D341Med (cell line): Measurements from ENCODE around the gene WFIKKN2.
"Not testable (repeated sequence)": the region's sequence is repeated elsewhere in the genome, so short reads cannot be mapped to it uniquely, and the experiment has no call there.

ENCODE experiments used
- DNase-seq: peaks from one replicate; pipeline ENCODE4 v3.0.0; 2012; ENCODE audit warnings: low spot score

The WFIKKN2 gene

GRCh38 chr17:50877042-50877441 lies 41.7 kb downstream of the WFIKKN2 start:
- not testable (repeated sequence) for DNase-seq

- no peak for DNase-seq
Measured at GRCh38 chr17:50877838-50878237, 42.5 kb downstream of the WFIKKN2 start.

DNA sequence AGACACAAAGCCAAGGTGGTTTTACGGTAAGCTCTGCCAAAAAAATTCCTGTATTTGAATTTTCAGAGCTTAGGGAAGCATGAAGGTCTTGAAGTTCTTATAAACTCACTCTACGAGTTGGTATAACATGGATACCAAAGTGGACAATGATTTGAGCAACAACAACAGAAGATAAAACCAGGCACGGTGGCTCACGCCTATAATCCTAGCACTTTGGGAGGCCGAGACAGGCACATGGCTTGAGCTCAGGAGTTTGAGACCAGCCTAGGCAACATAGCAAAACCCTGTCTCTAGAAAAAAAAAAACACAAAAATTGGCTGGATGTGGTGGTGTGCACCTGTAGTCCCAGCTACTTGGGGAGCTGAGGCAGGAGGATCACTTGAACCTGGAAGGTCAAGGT lies 43.7 kb downstream of the WFIKKN2 start:
- DNase-seq, result no peak

GRCh38 chr17:50881182-50881581 lies 45.8 kb downstream of the WFIKKN2 start:
- no peak for DNase-seq

DNA sequence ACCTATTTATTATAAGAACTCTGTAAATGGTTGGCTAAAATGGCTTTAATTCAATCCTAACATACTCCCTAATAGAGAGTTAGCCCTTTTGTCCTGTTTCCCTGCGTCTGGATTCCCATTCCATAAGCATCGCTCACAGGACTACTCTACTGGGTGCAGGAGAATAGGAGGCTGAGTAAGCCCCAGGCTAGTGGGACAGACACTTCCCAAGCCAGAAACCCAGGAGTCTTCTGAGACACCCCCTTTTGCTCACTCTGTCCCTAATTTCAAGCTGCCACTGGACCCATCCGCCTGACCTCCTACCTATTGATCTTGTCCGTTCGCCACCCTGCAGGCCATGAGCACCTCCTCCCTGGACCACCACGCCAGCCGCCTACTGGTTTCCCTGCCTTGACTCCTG lies 47.5 kb downstream of the WFIKKN2 start:
- DNase-seq, result no peak

DNA sequence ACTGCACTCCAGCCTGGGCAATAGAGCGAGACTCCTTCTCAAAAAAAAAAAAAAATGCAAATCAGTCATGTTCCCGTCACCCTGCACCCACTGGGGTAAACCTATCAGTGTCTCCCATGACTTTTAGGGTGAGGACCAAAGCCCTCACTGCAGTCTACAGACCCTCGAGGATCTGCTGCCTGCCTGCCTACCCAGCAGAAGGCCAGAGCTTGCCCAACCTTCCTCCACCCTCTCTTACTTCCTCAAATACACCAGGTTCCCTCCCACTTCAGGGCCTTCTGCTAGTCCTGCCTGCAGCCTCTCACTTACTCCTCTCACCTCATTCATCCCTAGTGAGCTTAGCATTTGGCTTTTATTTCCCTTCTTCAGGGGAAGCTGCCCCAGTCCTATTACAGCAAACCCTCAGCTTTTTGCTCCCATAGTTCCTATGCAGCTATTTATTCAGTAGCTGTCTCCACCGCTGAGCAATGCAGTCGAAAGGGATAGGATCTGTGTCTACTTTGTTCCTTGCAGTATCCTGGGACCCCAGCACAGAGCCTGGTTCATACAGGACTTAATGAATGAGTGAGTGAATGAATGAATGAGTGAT lies 48.6 kb downstream of the WFIKKN2 start:
- DNase-seq, result no peak

GRCh38 chr17:50884439-50885311 lies 49.3 kb downstream of the WFIKKN2 start:
- DNase-seq, result no peak

GRCh38 chr17:50887705-50888245 lies 52.4 kb downstream of the WFIKKN2 start:
- DNase-seq, result no peak

DNA sequence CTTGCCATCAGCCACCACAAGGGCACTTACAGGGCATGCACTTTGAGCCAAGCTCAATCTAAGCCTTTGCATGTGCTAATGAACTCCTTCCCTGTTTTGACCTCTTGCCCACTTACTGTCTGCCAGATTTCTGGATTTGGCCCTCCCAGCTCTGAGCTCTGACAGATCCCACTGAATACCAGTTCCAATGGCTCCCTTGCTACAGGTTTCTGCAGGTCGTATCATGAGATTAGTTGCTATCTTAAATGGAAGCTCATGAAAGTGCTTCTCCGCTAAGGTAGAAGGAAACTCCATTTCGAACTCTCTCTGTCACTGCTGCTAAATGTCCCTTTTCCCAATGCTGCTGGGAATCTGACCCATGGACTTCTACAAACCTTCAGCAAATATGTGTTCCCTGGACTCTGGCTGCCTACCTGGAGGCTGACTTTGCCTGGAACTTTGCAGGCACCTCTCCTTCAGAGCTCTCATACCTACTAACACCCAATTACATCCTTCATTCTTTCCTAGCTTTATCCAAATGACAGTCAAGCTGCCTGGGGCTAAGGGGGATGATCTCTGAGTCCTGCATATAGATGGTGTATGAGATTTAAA lies 54.2 kb downstream of the WFIKKN2 start:
- no peak for DNase-seq

DNA sequence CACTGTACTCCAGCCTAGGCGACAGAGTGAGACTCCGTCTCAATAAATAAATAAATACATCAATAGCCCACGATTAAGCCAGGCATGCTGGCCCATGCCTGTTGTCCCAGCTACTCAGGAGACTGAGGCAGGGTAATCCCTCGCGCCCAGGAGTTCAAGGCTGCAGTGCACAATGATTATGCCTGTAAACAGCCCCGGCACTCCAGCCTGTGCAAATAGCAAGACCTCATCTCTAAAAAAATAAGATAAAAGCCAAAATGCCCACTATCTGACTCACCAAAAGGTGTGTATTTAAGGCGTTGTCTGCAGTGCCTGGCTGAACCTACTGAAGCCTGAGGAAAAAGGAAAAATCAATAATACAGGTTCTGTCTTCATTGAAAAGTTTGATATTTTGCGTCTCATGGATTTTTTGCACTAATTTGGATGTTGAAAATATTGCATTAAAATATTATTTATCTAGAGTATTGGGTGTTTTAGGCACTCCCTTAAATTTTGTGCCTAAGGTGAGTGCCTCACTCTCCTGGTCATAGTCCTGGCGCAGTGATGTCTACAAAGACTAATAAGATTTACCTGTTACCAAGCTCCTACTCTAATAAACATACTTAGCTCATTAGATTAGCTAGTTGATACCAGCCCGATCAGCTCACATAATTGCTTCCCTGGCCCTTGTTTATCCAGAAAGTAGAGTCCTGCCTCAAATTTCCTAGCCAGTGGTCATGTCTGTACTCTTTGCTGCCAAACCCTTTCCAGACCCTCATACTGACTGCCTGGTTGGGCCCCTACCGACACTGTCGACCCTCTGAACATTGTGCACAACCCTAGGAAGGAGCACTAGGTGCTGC lies 55.5 kb downstream of the WFIKKN2 start:
- DNase-seq, result no peak

- DNase-seq, result no peak
Measured at GRCh38 chr17:50891577-50891989, 56.2 kb downstream of the WFIKKN2 start.
